Breast epithelium (tissue), 4 donors: ENCODE results near the gene IL21R. TPM values are rescaled to one million over a fixed set of nuclear protein-coding genes. Genes with fewer than 3 reads are reported as not detected.

Experiments
- DNase-seq, 2 donors: peaks; one replicate each; pipeline ENCODE4 v3.0.0-alpha.2; 2019; ENCODE audit warnings: low spot score in 2 of 2
- H3K27ac ChIP-seq, 2 donors: fragments of 200-600 bp; sonication (generic) in 1 of 2; one replicate each; pipeline ENCODE4 v1.5.1; 2016 to 2019; ENCODE audit warnings: mild to moderate bottlenecking in 1 of 2
- H3K27me3 ChIP-seq, 2 donors: fragments of 200-600 bp; sonication (generic) in 1 of 2; one replicate each; pipeline versions ENCODE4 v1.5.1 to v1.6.0; 2017 to 2019; ENCODE audit warnings: control low read depth in 1 of 2, mild to moderate bottlenecking in 1 of 2
- H3K36me3 ChIP-seq: fragments of 200-600 bp; one replicate; pipeline ENCODE4 v1.5.1; 2019
- H3K4me1 ChIP-seq, 2 donors: fragments of 200-600 bp; sonication (generic); one replicate each; pipeline ENCODE4 v1.5.1; 2016 to 2019; ENCODE audit warnings: control low read depth in 1 of 2
- H3K4me3 ChIP-seq, 3 donors: fragments of 200-600 bp; sonication (generic); 1 replicate in 2 of 3; 2 replicates in 1 of 3; pipeline ENCODE4 v1.5.1; 2016 to 2019; ENCODE audit warnings: mild to moderate bottlenecking in 3 of 3, moderate library complexity in 2 of 3
- H3K9me3 ChIP-seq, 2 donors: fragments of 200-600 bp; sonication (generic) in 1 of 2; one replicate each; pipeline ENCODE4 v1.5.1; 2016 to 2019; ENCODE audit warnings: control low read depth in 1 of 2
- POLR2A ChIP-seq: fragments of 450-650 bp; IDR thresholded peaks from one replicate; pipeline ENCODE4 v1.6.1; 2016; ENCODE audit warnings: antibody characterized with exemption, mild to moderate bottlenecking, moderate library complexity
- POLR2AphosphoS5 ChIP-seq, 3 donors: sonication (generic); formaldehyde crosslinking; IDR thresholded peaks; one replicate each; pipeline ENCODE4 v1.6.1; 2017; ENCODE audit warnings: antibody characterized with exemption in 3 of 3
- intact Hi-C: fragments of 100-400 bp; cut with DNase I; formaldehyde crosslinking; loops from one replicate; pipeline ENCODE4 v1.15.1; 2023; ENCODE audit warnings: low total_unique reads
- total RNA-seq, 3 donors: library from RNA; depleted of rRNA; stranded (reverse); fragments of >200 nt; gene quantifications; one replicate each; pipeline ENCODE4 v1.1.0, GENCODE V29; 2016
- TF ChIP-seq, protein P1 (sequence below), 3 donors: fragments of 450-650 bp; IDR thresholded peaks; one replicate each; pipeline ENCODE4 v1.5.1; 2016 to 2017; ENCODE audit warnings: antibody characterized with exemption in 3 of 3, mild to moderate bottlenecking in 3 of 3, moderate library complexity in 3 of 3

The IL21R gene
- total RNA-seq, 3 donors from 2014 or later = 0.16 to 0.33 TPM; not detected in 1

DNA sequence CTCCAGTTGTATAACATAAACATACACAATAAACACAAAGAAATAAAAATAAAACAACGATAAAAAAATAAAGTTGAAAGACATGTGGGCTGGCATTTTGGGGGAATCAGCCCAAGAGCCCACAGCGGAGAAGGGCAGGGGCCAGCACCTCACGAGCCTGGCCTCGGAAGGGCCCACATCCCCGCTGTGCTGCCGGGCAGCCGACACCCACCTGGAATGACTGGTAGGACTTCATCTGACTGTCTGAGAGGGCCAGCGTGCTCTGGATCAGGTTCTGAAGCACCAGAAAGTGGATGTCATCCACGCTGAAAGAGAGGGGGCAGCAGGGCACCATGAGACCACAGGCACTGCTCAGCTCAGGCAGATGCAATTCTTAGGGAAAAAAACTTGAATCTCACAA is 74.3 kb downstream of the IL21R start:
- no peak for DNase-seq
- Histone ChIP-seq H3K9me3 (no peaks in the 10 kb centered on the region), H3K36me3 (peaks cover 16% of the 10 kb centered on the region), H3K27ac (no peak overlapping the region), H3K4me3 (no peak overlapping the region), H3K27me3 (no peaks in the 10 kb centered on the region), H3K4me1 (no peaks in the 10 kb centered on the region)
- no peak for TF ChIP-seq POLR2A
- no peak for TF ChIP-seq POLR2AphosphoS5 (IDR thresholded peaks at IDR 0.05)
- TF ChIP-seq, protein P1, sequence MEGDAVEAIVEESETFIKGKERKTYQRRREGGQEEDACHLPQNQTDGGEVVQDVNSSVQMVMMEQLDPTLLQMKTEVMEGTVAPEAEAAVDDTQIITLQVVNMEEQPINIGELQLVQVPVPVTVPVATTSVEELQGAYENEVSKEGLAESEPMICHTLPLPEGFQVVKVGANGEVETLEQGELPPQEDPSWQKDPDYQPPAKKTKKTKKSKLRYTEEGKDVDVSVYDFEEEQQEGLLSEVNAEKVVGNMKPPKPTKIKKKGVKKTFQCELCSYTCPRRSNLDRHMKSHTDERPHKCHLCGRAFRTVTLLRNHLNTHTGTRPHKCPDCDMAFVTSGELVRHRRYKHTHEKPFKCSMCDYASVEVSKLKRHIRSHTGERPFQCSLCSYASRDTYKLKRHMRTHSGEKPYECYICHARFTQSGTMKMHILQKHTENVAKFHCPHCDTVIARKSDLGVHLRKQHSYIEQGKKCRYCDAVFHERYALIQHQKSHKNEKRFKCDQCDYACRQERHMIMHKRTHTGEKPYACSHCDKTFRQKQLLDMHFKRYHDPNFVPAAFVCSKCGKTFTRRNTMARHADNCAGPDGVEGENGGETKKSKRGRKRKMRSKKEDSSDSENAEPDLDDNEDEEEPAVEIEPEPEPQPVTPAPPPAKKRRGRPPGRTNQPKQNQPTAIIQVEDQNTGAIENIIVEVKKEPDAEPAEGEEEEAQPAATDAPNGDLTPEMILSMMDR (IDR thresholded peaks at IDR 0.05) = no peak
- intact Hi-C loops = no loop called here

DNA sequence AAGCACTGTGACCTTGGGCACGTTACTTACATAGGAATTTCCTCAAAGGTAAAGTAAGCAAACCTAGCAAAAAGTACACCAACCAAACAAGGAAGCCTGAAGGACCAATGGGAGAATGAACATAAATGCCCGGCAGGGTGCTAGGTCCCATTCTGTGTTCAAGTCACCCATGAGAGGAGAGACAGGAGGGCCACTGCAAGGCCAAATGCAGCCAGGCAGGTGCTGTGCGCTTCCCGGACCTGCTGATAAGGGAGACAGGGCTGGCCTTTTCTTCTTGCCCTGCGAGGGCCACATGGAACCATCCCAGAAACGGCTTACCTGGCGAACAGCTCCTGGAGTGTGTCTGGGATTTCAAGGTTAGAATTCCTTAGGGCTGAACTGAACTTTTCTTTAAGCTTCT is 78.8 kb downstream of the IL21R start:
- Histone ChIP-seq H3K27me3 (no peaks in the 10 kb centered on the region), H3K4me1 (no peaks in the 10 kb centered on the region), H3K36me3 (peaks cover 5% of the 10 kb centered on the region), H3K9me3 (no peaks in the 10 kb centered on the region), H3K27ac (no peak overlapping the region), H3K4me3 (no peak overlapping the region)
- no peak for TF ChIP-seq POLR2AphosphoS5 (IDR thresholded peaks at IDR 0.05)
- TF ChIP-seq, protein P1 (IDR thresholded peaks at IDR 0.05) = no peak
- no peak for TF ChIP-seq POLR2A
- intact Hi-C loops = no loop called here
- no peak for DNase-seq

DNA sequence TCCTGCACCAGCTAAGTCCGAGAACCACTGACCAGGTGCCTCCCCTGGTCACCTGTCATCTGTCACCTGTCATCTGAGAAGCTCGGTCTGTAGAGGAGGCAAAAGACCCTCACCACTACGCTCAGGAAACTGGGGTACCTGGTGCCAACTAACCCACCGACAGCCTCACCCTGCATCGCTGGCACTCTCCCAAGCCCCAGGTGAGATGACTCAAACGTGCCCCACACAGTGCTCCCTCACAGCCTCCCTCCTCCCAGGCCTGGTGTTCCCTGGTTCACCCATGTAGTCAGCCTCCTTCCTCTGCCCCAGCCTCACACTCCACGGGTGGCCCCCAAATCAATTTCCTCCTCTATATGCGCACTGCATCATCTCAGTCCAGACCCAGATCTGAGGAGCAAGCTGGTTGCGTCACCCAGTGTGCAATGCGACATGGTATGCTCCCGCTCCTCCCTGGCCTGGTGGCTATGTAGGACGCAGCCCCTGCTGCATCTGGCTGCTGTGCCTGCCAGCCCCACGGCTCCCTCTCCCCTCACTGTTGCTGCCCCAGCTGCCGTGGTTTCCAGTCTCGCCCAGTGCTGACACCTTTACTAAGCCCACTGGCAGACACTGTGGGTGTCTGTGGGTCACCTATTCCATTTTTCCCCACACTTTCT is 79.4 kb downstream of the IL21R start:
- Histone ChIP-seq H3K4me1 (no peaks in the 10 kb centered on the region), H3K27me3 (no peaks in the 10 kb centered on the region), H3K27ac (no peak overlapping the region), H3K36me3 (peaks cover 5% of the 10 kb centered on the region), H3K9me3 (no peaks in the 10 kb centered on the region), H3K4me3 (no peak overlapping the region)
- intact Hi-C loops = no loop called here
- DNase-seq = no peak
- TF ChIP-seq POLR2AphosphoS5 (IDR thresholded peaks at IDR 0.05) (no peak), POLR2A (no peak)

DNA sequence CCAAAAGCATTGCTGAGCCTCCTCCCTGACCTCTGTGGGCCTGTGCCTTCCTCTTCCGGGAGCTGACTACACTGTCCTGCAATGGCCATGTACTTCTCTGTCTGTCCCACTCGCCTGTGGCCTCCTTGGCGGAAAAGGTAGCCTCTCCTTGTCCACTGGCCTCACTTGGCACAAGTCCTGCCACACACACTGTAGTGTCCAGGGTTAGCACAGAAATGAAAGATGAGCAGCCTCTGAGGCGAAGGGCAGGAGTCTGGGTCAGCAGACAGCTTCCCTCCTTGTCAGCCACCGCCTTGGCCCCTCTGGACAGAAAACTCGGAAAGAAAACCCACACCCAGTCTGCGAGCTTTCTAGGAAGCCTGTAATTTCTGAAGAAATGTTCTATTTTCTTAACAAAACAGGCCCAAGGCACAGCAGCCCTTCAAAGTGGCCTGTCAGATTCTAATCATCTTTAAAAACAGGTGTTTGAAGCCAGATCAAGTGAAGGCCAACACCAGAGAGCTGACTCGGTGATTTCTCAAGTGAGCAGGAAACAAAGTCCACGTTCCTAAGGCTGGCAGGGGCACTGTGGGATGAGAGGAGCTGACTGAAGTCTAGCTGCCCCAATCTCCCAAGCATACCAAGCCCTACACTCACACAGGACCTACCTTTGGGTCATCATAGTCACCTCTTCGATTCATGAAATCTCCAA is 80.6 kb downstream of the IL21R start:
- no peak for DNase-seq
- peaks cover 5% of the 10 kb centered on the region for H3K36me3 ChIP-seq
- intact Hi-C loops = no loop called here
- TF ChIP-seq, protein P1 (IDR thresholded peaks at IDR 0.05) = no peak
- no peak for TF ChIP-seq POLR2A
- no peak overlapping the region for H3K27ac ChIP-seq
- no peaks in the 10 kb centered on the region for H3K9me3 ChIP-seq
- no peaks in the 10 kb centered on the region for H3K4me1 ChIP-seq
- no peaks in the 10 kb centered on the region for H3K27me3 ChIP-seq
- no peak overlapping the region for H3K4me3 ChIP-seq

DNA sequence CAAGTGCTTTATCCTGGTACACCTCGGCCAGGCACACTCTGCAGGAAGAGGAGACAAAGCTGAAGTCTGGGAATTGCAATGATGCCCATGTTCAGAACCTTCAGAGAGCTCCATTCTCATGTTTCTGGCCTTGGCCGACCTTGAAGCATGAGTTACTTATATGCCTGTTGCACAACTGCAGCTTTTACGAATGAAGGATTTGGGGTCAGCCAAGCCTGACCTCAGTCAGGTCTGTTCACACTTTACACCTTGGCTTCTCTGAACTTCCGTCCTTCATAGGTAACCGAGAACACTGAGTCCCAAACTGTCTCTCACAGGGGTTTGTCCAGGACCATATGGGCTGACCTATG is 81.1 kb downstream of the IL21R start:
- Histone ChIP-seq H3K36me3 (peaks cover 5% of the 10 kb centered on the region), H3K27ac (no peak overlapping the region), H3K27me3 (no peaks in the 10 kb centered on the region), H3K9me3 (no peaks in the 10 kb centered on the region), H3K4me1 (no peaks in the 10 kb centered on the region), H3K4me3 (no peak overlapping the region)
- intact Hi-C loops = no loop called here
- DNase-seq = no peak
- no peak for TF ChIP-seq POLR2AphosphoS5 (IDR thresholded peaks at IDR 0.05)
- TF ChIP-seq, protein P1 (IDR thresholded peaks at IDR 0.05) = no peak
- no peak for TF ChIP-seq POLR2A
